ENCODE results near the gene ATG7. TPM values are rescaled to one million over a fixed set of nuclear protein-coding genes. Genes with fewer than 3 reads are reported as not detected.
A peak's percentile ranks its signal among the peaks of the same experiment; 100 is the strongest.
"Not testable (repeated sequence)": the region's sequence is repeated elsewhere in the genome, so short reads cannot be mapped to it uniquely, and the experiment has no call there.

The ATG7 gene
- polyA plus RNA-seq, 1 donor (not counting 4 experiments of a cell fraction or from before 2014, with no cell fraction given) = 27.9 TPM

GRCh38 chr3:11499144-11499543 is 226.9 kb downstream of the ATG7 start:
- no peak overlapping the region for H2AFZ ChIP-seq (ENCODE audit: control insufficient read depth, low read length)
- H3K27ac ChIP-seq (ENCODE audit: control insufficient read depth, insufficient read depth, low read length) = peak overlapping the region; percentile 68
- no peak for TF ChIP-seq CTCF (optimal IDR thresholded peaks at IDR 0.05 in 1 of 3, IDR thresholded peaks at IDR 0.05 in 1 of 3, conservative IDR thresholded peaks at IDR 0.05 in 1 of 3; ENCODE audit: extremely low read depth in 1 of 3, insufficient read depth in 2 of 3, low read length in 3 of 3)
- TF ChIP-seq EZH2 (IDR thresholded peaks at IDR 0.05; ENCODE audit: low read length) = no peak
- H3K9me1 ChIP-seq (ENCODE audit: control insufficient read depth, extremely low read depth, insufficient read depth, low read length) = no peaks in the 10 kb centered on the region
- H4K20me1 ChIP-seq (ENCODE audit: control insufficient read depth, extremely low read depth, insufficient read depth, low read length) = no peaks in the 10 kb centered on the region
- peak; percentile 85 for DNase-seq (ENCODE audit: low read depth, low spot score)
- dilution Hi-C loops (cut with MboI; ENCODE audit: extremely low pct_ligation_motif_present, low sequenced_read_pairs) = no loop called here
- no peaks in the 10 kb centered on the region for H3K79me2 ChIP-seq (ENCODE audit: control insufficient read depth, insufficient read depth, low read length)
- peaks cover 0 to 2% of the 10 kb centered on the region in 2 experiments for H3K36me3 ChIP-seq (ENCODE audit: control insufficient read depth in 2 of 2, extremely low read depth in 1 of 2, insufficient read depth in 2 of 2, low read length in 2 of 2)
- no peaks in the 10 kb centered on the region for H3K27me3 ChIP-seq (ENCODE audit: control insufficient read depth, extremely low read depth, insufficient read depth, low read length)
- H3K4me2 ChIP-seq (ENCODE audit: control insufficient read depth, extremely low read depth, insufficient read depth, low read depth, low read length) = peak overlapping the region; percentile 59
- peak; percentile 82 for FAIRE-seq
- no peaks in the 10 kb centered on the region for H3K9me3 ChIP-seq (ENCODE audit: control insufficient read depth, low read depth, low read length)
- H3K4me3 ChIP-seq (ENCODE audit: control insufficient read depth in 2 of 3, extremely low read depth in 1 of 3, insufficient read depth in 2 of 3, low read depth in 1 of 3, low read length in 3 of 3) = peak overlapping the region in 1 of 3 experiments; percentile 13
- H3K9ac ChIP-seq (ENCODE audit: control insufficient read depth, extremely low read depth, insufficient read depth, low read length) = peak overlapping the region; percentile 18
- peaks cover 20% of the 10 kb centered on the region for H3K4me1 ChIP-seq (ENCODE audit: control insufficient read depth, extremely low read depth, insufficient read depth, low read length)

GRCh38 chr3:11502413-11502812 is 230.2 kb downstream of the ATG7 start:
- H2AFZ ChIP-seq (ENCODE audit: control insufficient read depth, low read length); H3K27ac ChIP-seq (ENCODE audit: control insufficient read depth, insufficient read depth, low read length); H3K27me3 ChIP-seq (ENCODE audit: control insufficient read depth, extremely low read depth, insufficient read depth, low read length); FAIRE-seq; H3K79me2 ChIP-seq (ENCODE audit: control insufficient read depth, insufficient read depth, low read length); H4K20me1 ChIP-seq (ENCODE audit: control insufficient read depth, extremely low read depth, insufficient read depth, low read length); H3K9me1 ChIP-seq (ENCODE audit: control insufficient read depth, extremely low read depth, insufficient read depth, low read length); H3K4me2 ChIP-seq (ENCODE audit: control insufficient read depth, extremely low read depth, insufficient read depth, low read depth, low read length); H3K9ac ChIP-seq (ENCODE audit: control insufficient read depth, extremely low read depth, insufficient read depth, low read length); H3K9me3 ChIP-seq (ENCODE audit: control insufficient read depth, low read depth, low read length); H3K4me3 ChIP-seq (ENCODE audit: control insufficient read depth in 2 of 3, extremely low read depth in 1 of 3, insufficient read depth in 2 of 3, low read depth in 1 of 3, low read length in 3 of 3); dilution Hi-C loops (cut with MboI; ENCODE audit: extremely low pct_ligation_motif_present, low sequenced_read_pairs); DNase-seq (ENCODE audit: low read depth, low spot score); H3K36me3 ChIP-seq (ENCODE audit: control insufficient read depth in 2 of 2, extremely low read depth in 1 of 2, insufficient read depth in 2 of 2, low read length in 2 of 2): not testable (repeated sequence)
- peaks cover 20% of the 10 kb centered on the region for H3K4me1 ChIP-seq (ENCODE audit: control insufficient read depth, extremely low read depth, insufficient read depth, low read length)

GRCh38 chr3:11507719-11508118 is 235.5 kb downstream of the ATG7 start:
- FAIRE-seq (no peak), DNase-seq (ENCODE audit: low read depth, low spot score) (no peak)
- Histone ChIP-seq H3K27me3 (ENCODE audit: control insufficient read depth, extremely low read depth, insufficient read depth, low read length) (no peaks in the 10 kb centered on the region), H3K79me2 (ENCODE audit: control insufficient read depth, insufficient read depth, low read length) (no peaks in the 10 kb centered on the region), H3K4me2 (ENCODE audit: control insufficient read depth, extremely low read depth, insufficient read depth, low read depth, low read length) (no peak overlapping the region), H3K9me3 (ENCODE audit: control insufficient read depth, low read depth, low read length) (no peaks in the 10 kb centered on the region), H3K4me1 (ENCODE audit: control insufficient read depth, extremely low read depth, insufficient read depth, low read length) (peaks cover 14% of the 10 kb centered on the region), H3K9ac (ENCODE audit: control insufficient read depth, extremely low read depth, insufficient read depth, low read length) (no peak overlapping the region), H3K36me3 (ENCODE audit: control insufficient read depth in 2 of 2, extremely low read depth in 1 of 2, insufficient read depth in 2 of 2, low read length in 2 of 2) (no peaks in the 10 kb centered on the region), H4K20me1 (ENCODE audit: control insufficient read depth, extremely low read depth, insufficient read depth, low read length) (no peaks in the 10 kb centered on the region), H2AFZ (ENCODE audit: control insufficient read depth, low read length) (no peak overlapping the region), H3K9me1 (ENCODE audit: control insufficient read depth, extremely low read depth, insufficient read depth, low read length) (peaks cover 2% of the 10 kb centered on the region), H3K4me3 (ENCODE audit: control insufficient read depth in 2 of 3, extremely low read depth in 1 of 3, insufficient read depth in 2 of 3, low read depth in 1 of 3, low read length in 3 of 3) (no peak overlapping the region), H3K27ac (ENCODE audit: control insufficient read depth, insufficient read depth, low read length) (no peak overlapping the region)
- dilution Hi-C loops (cut with MboI; ENCODE audit: extremely low pct_ligation_motif_present, low sequenced_read_pairs) = no loop called here
- TF ChIP-seq EZH2 (IDR thresholded peaks at IDR 0.05; ENCODE audit: low read length) (no peak), CTCF (optimal IDR thresholded peaks at IDR 0.05 in 1 of 3, IDR thresholded peaks at IDR 0.05 in 1 of 3, conservative IDR thresholded peaks at IDR 0.05 in 1 of 3; ENCODE audit: extremely low read depth in 1 of 3, insufficient read depth in 2 of 3, low read length in 3 of 3) (no peak)

Data from keratinocyte (primary cell).